Measurements from ENCODE around the gene TMEM232. TPM values are rescaled to one million over a fixed set of nuclear protein-coding genes. Genes with fewer than 3 reads are reported as not detected.
"Not testable (repeated sequence)": the region's sequence is repeated elsewhere in the genome, so short reads cannot be mapped to it uniquely, and the experiment has no call there.

The TMEM232 gene
- total RNA-seq, 4 donors from 2014 or later = 0.82 TPM; not detected in 3

DNA sequence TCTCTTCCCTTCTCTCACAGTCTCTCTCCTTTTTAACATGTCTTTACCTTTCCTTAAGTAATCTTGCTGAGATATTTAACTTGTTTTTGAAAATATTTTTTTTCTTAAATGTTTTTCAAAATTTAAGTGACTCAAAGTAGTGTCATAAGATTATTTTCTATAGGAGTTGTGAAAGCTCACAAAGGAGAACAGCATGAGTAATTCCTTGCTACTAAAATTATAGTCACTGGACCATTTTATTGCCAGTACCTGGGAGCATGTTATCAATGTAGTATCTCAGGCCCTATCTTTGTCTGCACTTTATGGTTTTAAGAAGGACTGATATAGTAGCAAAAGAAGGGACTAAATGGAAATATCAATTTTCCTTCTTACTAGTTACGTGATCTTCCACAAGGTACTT is 181.9 kb downstream of the TMEM232 start:
- Histone ChIP-seq H3K4me3 (no peak overlapping the region), H3K27ac (no peak overlapping the region), H3K36me3 (no peaks in the 10 kb centered on the region), H3K9me3 (no peaks in the 10 kb centered on the region), H3K27me3 (no peaks in the 10 kb centered on the region), H3K4me1 (peaks cover 0 to 10% of the 10 kb centered on the region in 2 donors)
- intact Hi-C loops (cut with DNase I; ENCODE audit: low total_unique reads) (no loop called here), in situ Hi-C loops (cut with MboI; ENCODE audit: low sequenced_read_pairs in 4 of 4) (no loop called here)
- DNase-seq (no peak), ATAC-seq (no peak)
- TF ChIP-seq, protein P1, sequence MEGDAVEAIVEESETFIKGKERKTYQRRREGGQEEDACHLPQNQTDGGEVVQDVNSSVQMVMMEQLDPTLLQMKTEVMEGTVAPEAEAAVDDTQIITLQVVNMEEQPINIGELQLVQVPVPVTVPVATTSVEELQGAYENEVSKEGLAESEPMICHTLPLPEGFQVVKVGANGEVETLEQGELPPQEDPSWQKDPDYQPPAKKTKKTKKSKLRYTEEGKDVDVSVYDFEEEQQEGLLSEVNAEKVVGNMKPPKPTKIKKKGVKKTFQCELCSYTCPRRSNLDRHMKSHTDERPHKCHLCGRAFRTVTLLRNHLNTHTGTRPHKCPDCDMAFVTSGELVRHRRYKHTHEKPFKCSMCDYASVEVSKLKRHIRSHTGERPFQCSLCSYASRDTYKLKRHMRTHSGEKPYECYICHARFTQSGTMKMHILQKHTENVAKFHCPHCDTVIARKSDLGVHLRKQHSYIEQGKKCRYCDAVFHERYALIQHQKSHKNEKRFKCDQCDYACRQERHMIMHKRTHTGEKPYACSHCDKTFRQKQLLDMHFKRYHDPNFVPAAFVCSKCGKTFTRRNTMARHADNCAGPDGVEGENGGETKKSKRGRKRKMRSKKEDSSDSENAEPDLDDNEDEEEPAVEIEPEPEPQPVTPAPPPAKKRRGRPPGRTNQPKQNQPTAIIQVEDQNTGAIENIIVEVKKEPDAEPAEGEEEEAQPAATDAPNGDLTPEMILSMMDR (IDR thresholded peaks at IDR 0.05 in 4 of 5, conservative IDR thresholded peaks at IDR 0.05 in 1 of 5) = no peak

DNA sequence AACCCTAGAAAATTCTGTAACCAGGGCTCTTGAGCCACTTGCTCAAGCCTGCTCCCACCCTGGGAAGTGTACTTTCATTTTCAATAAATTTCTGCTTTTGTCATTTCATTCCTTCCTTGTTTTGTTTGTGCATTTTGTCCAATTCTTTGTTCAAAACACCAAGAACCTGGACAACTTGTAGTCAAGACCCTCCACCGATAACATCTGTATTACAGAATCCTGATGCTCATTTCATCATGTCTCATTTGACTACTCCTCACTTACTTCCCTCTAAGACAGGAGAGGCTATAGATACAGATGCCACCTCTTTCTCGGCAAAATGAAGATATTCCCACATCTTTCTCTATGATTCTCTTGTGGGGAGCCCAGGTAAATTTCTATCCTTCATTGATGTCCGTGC is 183.5 kb downstream of the TMEM232 start:
- Histone ChIP-seq H3K9me3 (no peaks in the 10 kb centered on the region), H3K27me3 (no peaks in the 10 kb centered on the region), H3K4me1 (peaks cover 0 to 9% of the 10 kb centered on the region in 2 donors), H3K36me3 (no peaks in the 10 kb centered on the region), H3K27ac (no peak overlapping the region), H3K4me3 (no peak overlapping the region)
- ATAC-seq = no peak
- no peak for DNase-seq
- intact Hi-C loops (cut with DNase I; ENCODE audit: low total_unique reads) (no loop called here), in situ Hi-C loops (cut with MboI; ENCODE audit: low sequenced_read_pairs in 4 of 4) (no loop called here)
- no peak for TF ChIP-seq POLR2A (IDR thresholded peaks at IDR 0.05)

DNA sequence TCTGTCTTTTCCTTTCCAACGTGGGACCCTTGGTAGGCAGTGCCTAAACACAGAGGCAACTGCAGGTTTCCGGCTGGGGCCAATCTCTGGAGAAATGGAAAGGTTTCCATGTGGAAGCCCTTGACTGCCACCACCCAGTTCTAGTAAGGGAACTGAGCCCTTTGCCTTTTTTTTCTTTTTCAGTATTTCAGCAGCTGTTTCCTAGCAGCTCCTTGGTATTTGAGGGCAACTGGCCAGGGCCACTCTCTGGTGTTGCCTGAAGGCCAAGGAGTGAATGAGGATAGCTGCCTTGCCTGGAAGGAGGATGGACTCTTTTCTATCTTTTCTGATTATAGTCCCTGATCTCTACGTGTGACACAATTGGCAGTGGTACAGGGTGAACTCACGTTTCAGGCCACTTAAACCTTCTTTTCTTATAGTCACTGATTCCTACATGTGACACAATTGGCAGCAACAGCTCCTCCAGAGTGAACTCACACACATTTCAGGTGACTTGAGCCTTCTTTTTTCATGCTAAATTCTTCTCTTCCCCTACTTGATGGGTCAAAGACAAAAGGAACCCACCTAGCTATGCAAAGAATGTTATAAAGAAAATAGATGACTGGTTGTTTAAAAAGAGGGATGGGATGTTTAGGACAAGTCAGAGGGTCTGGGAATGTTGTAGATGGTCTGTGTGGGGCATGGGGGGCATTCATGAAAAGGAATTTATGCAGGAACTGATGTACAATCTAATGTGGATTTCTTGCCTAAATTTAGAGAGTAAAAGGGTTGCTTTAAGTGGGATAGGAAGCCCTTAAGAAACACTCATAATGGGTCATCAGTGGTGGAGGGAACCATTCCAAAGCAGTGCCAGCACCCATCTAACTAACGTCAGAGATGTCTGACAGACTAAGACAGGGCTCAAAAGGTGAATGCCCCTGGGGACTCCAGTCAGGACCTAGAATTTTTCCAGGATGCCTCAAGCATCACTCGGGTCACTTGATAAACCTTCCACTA is 190.1 kb downstream of the TMEM232 start:
- no peaks in the 10 kb centered on the region for H3K36me3 ChIP-seq
- DNase-seq (no peak), ATAC-seq (no peak)
- TF ChIP-seq, protein P1 (IDR thresholded peaks at IDR 0.05 in 4 of 5, conservative IDR thresholded peaks at IDR 0.05 in 1 of 5) = no peak
- TF ChIP-seq POLR2A (IDR thresholded peaks at IDR 0.05) = no peak
- intact Hi-C loops (cut with DNase I; ENCODE audit: low total_unique reads) (no loop called here), in situ Hi-C loops (cut with MboI; ENCODE audit: low sequenced_read_pairs in 4 of 4) (no loop called here)
- no peaks in the 10 kb centered on the region for H3K9me3 ChIP-seq
- no peak overlapping the region for H3K27ac ChIP-seq
- no peak overlapping the region for H3K4me3 ChIP-seq
- H3K4me1 ChIP-seq = no peaks in the 10 kb centered on the region
- no peaks in the 10 kb centered on the region for H3K27me3 ChIP-seq

DNA sequence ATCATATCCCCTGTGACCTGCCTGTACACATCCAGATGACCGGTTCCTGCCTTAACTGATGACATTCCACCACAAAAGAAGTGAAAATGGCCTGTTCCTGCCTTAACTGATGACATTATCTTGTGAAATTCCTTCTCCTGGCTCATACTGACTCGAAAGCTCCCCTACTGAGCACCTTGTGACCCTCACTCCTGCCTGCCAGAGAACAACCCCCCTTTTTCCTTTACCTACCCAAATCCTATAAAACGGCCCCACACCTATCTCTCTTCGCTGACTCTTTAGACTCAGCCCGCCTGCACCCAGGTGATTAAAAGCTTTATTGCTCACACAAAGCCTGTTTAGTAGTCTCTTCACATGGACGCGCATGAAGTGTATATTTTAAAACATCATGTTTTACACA is 191.3 kb downstream of the TMEM232 start:
- H3K36me3 ChIP-seq; in situ Hi-C loops (cut with MboI; ENCODE audit: low sequenced_read_pairs in 4 of 4); H3K4me1 ChIP-seq; intact Hi-C loops (cut with DNase I; ENCODE audit: low total_unique reads); H3K9me3 ChIP-seq; H3K27me3 ChIP-seq; DNase-seq; H3K27ac ChIP-seq; H3K4me3 ChIP-seq; ATAC-seq: not testable (repeated sequence)

DNA sequence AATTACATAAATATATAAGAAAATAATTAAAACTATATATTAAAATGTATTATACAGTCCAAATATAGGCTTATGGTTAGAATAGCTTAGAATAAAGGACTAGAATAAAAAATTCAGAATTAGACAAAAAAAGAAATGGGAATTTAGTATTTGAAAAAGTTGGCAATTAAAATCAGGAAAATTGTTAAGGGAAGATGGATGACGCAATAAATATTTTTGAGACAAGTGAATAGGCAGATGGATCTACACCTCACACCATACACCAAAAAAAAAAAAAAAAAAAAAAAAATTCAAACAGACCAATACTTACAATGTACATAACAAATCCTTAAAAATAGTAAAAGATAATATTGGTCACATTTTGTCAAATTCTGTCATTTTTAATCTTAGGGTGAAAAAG is 200.7 kb downstream of the TMEM232 start:
- Histone ChIP-seq H3K4me3 (no peak overlapping the region), H3K27me3 (no peaks in the 10 kb centered on the region), H3K4me1 (no peaks in the 10 kb centered on the region), H3K9me3 (peaks cover 0 to 4% (median 0%) of the 10 kb centered on the region in 3 donors), H3K27ac (no peak overlapping the region), H3K36me3 (no peaks in the 10 kb centered on the region)
- in situ Hi-C loops (cut with MboI; ENCODE audit: low sequenced_read_pairs in 4 of 4) (no loop called here), intact Hi-C loops (cut with DNase I; ENCODE audit: low total_unique reads) (no loop called here)
- ATAC-seq (no peak), DNase-seq (no peak)
- no peak for TF ChIP-seq POLR2A (IDR thresholded peaks at IDR 0.05)
- TF ChIP-seq, protein P1 (IDR thresholded peaks at IDR 0.05 in 4 of 5, conservative IDR thresholded peaks at IDR 0.05 in 1 of 5) = no peak
